ENCODE results near the gene DCP1B. TPM values are rescaled to one million over a fixed set of nuclear protein-coding genes. Genes with fewer than 3 reads are reported as not detected.

The DCP1B gene
- total and polyA plus RNA-seq, 12 donors, result 1.1 to 4.9 (median 2.0) TPM

DNA sequence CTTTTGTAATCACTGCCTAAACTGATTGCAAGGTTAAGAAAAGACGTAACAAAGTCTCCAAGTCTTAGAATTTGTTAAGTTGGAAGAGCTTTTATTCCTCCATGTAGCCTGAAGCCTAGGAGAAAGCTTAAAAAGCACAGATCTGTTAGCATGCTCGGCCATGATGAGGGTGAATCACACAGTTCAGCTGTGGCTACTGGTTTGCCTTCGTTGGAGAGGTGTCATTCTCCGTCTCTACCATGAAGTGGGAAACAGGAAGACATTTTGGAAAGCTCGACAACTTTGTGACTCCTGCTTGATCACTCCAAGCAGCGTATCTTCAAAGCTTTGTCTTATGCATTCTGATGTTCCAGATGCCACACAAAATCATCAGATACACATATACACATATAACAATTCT is 27.1 kb downstream of the DCP1B start:
- no peak for DNase-seq
- 52 to 60% methylated on average over 6 of the region's 6 CpGs for WGBS, 2 donors
- Histone ChIP-seq H3K9me3 (no peaks in the 10 kb centered on the region), H3K36me3 (no peaks in the 10 kb centered on the region), H3K4me1 (peaks cover 0 to 59% (median 24%) of the 10 kb centered on the region in 9 donors), H3K4me3 (peak overlapping the region in 2 of 10 donors; percentile 53 to 58), H3K27ac (peak overlapping the region; percentile 30 to 94 (median 84)), H3K27me3 (no peaks in the 10 kb centered on the region)
- intact Hi-C loops (cut with DNase I), result loop anchor here in 4 of 10 donors (5.0 to 10.0 kb wide), 4 partner anchors 55 to 608 kb away; no protein-coding TSS in a partner anchor
- ATAC-seq, result peak in 2 of 8 donors; percentile 15 to 27
- TF ChIP-seq, protein P1, sequence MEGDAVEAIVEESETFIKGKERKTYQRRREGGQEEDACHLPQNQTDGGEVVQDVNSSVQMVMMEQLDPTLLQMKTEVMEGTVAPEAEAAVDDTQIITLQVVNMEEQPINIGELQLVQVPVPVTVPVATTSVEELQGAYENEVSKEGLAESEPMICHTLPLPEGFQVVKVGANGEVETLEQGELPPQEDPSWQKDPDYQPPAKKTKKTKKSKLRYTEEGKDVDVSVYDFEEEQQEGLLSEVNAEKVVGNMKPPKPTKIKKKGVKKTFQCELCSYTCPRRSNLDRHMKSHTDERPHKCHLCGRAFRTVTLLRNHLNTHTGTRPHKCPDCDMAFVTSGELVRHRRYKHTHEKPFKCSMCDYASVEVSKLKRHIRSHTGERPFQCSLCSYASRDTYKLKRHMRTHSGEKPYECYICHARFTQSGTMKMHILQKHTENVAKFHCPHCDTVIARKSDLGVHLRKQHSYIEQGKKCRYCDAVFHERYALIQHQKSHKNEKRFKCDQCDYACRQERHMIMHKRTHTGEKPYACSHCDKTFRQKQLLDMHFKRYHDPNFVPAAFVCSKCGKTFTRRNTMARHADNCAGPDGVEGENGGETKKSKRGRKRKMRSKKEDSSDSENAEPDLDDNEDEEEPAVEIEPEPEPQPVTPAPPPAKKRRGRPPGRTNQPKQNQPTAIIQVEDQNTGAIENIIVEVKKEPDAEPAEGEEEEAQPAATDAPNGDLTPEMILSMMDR (IDR thresholded peaks at IDR 0.05), result no peak

DNA sequence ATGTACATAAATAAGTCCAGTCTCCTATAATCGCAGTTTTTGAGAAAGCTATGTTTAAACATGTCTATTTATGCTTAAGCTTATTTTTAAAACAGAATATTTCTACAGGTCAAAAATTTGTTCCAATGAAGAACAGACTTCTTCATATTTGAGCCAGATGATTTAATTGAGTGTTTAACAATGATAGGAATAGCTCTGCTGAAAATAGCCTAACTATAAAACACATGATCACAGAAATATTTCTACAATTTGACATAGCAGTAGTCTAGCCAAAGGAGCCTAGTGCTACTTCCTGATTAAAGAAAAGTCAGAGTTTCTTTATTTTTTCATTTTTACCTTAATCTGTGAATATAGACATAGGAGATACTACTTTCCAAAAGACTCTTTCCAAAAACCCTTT is 29.4 kb downstream of the DCP1B start:
- intact Hi-C loops (cut with DNase I), result loop anchor here in 5 of 10 donors (5.0 to 10.0 kb wide), 7 partner anchors 57 to 610 kb away; no protein-coding TSS in a partner anchor
- H3K4me1 ChIP-seq, result peaks cover 0 to 59% (median 26%) of the 10 kb centered on the region in 9 donors
- TF ChIP-seq, protein P1 (IDR thresholded peaks at IDR 0.05), result no peak
- H3K27me3 ChIP-seq, result no peaks in the 10 kb centered on the region
- 43 to 59% methylated on average over 1 of the region's 1 CpG for WGBS, 2 donors
- peak overlapping the region in 9 of 10 donors; percentile 70 to 94 (median 85) for H3K27ac ChIP-seq
- no peaks in the 10 kb centered on the region for H3K36me3 ChIP-seq
- H3K9me3 ChIP-seq, result no peaks in the 10 kb centered on the region
- ATAC-seq (no peak), DNase-seq (no peak)
- H3K4me3 ChIP-seq, result peak overlapping the region; percentile 3 to 58 (median 48)

DNA sequence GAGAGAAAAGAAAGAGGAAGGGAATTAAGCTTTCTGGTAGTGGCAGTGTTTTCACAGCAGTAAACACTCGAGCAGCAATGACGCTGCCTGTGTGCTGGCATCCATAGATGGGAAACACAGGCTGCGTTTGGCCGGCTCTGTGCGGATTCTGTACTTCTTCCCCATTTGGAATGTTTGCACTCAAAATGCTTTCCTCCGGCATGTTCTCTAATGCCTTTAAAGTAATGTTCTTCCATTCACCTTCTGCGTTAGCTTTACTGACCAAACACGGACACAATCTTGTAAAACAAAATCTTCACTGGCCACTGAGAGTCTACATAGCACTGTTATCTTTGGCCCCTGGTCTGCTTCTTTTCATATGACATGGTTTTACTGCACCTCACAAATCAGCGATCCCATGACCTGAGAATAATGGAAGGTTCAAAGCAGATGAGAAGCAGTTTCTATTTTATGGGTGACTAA is 31.4 kb downstream of the DCP1B start:
- Histone ChIP-seq H3K4me1 (peaks cover 0 to 44% (median 15%) of the 10 kb centered on the region in 9 donors), H3K27me3 (no peaks in the 10 kb centered on the region), H3K9me3 (no peaks in the 10 kb centered on the region), H3K36me3 (peaks cover 0 to 1% (median 0%) of the 10 kb centered on the region in 9 donors), H3K27ac (peak overlapping the region; percentile 70 to 94 (median 84)), H3K4me3 (peak overlapping the region in 9 of 10 donors; percentile 27 to 58 (median 49))
- DNase-seq, result peak; percentile 24 to 44
- TF ChIP-seq, protein P1 (IDR thresholded peaks at IDR 0.05), result no peak
- intact Hi-C loops (cut with DNase I), result loop anchor here in 5 of 10 donors (2.0 to 10.0 kb wide), 7 partner anchors 62 to 612 kb away; no protein-coding TSS in a partner anchor
- 34 to 57% methylated on average over 9 of the region's 9 CpGs for WGBS, 2 donors
- ATAC-seq, result peak; percentile 61 to 83 (median 74)

DNA sequence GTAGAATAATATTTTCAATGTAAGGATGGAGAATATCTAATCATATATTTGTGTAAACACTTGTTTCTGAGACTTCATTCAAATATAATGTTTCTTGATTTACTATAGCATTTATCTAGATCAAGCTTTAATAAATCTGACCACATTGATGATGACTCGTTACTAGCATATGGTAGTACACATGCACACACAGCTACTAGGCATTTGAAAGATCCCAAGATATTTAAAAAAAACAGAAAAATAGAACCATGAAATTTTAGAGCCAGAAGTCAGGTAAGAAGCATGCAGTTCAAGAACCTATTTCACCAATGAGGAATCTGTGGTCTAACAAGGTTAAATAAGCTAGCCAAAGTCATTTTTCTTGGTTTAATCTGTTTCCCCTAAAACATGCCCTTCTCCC is 32.0 kb downstream of the DCP1B start:
- DNase-seq (no peak), ATAC-seq (no peak)
- WGBS, 2 donors, result 54 to 65% methylated on average over 1 of the region's 1 CpG
- Histone ChIP-seq H3K27me3 (no peaks in the 10 kb centered on the region), H3K36me3 (peaks cover 0 to 8% (median 0%) of the 10 kb centered on the region in 9 donors), H3K4me1 (peaks cover 0 to 37% (median 15%) of the 10 kb centered on the region in 9 donors), H3K4me3 (peak overlapping the region; percentile 19 to 58 (median 48)), H3K27ac (peak overlapping the region; percentile 70 to 94 (median 84)), H3K9me3 (no peaks in the 10 kb centered on the region)
- intact Hi-C loops (cut with DNase I), result loop anchor here in 5 of 10 donors (2.0 to 10.0 kb wide), 7 partner anchors 63 to 613 kb away; no protein-coding TSS in a partner anchor
- TF ChIP-seq, protein P1 (IDR thresholded peaks at IDR 0.05), result no peak

Data from heart right ventricle (tissue), 16 donors.